ENCODE data around the gene SH2B2. TPM values are rescaled to one million over a fixed set of nuclear protein-coding genes. Genes with fewer than 3 reads are reported as not detected.
"Not testable (repeated sequence)": the region's sequence is repeated elsewhere in the genome, so short reads cannot be mapped to it uniquely, and the experiment has no call there.

The SH2B2 gene
- total and polyA plus RNA-seq, 4 donors, result 0.65 to 1.4 (median 1.0) TPM; not detected in 1

GRCh38 chr7:102323914-102324195, 37.2 kb downstream of the SH2B2 start:
- Histone ChIP-seq H3K9me3 (ENCODE audit: control insufficient read depth in 4 of 4, low read length in 3 of 4) (no peaks in the 10 kb centered on the region), H3K9ac (ENCODE audit: low read depth in 1 of 2, low read length in 2 of 2) (no peak overlapping the region), H3K36me3 (ENCODE audit: control insufficient read depth in 4 of 4, insufficient read depth in 3 of 4, low read depth in 1 of 4, low read length in 3 of 4) (no peaks in the 10 kb centered on the region), H3K4me3 (ENCODE audit: low read depth in 1 of 3, low read length in 3 of 3) (no peak overlapping the region), H3K4me1 (ENCODE audit: control insufficient read depth in 4 of 4, insufficient read depth in 4 of 4, low read length in 3 of 4) (no peaks in the 10 kb centered on the region), H3K27me3 (ENCODE audit: control insufficient read depth in 4 of 4, insufficient read depth in 4 of 4, low read length in 3 of 4) (no peaks in the 10 kb centered on the region), H3K27ac (ENCODE audit: low read depth in 1 of 2, low read length in 2 of 2) (no peak overlapping the region)
- 85% methylated on average over 5 of the region's 5 CpGs for WGBS
- TF ChIP-seq HNF4A (conservative IDR thresholded peaks at IDR 0.05), result no peak
- no peak for TF ChIP-seq NR2F2 (IDR thresholded peaks at IDR 0.05)
- TF ChIP-seq RXRA (IDR thresholded peaks at IDR 0.05), result no peak
- no peak for DNase-seq (ENCODE audit: low spot score)

- H3K9ac ChIP-seq (ENCODE audit: low read depth in 1 of 2, low read length in 2 of 2); H3K27ac ChIP-seq (ENCODE audit: low read depth in 1 of 2, low read length in 2 of 2); DNase-seq (ENCODE audit: low spot score); H3K4me1 ChIP-seq (ENCODE audit: control insufficient read depth in 4 of 4, insufficient read depth in 4 of 4, low read length in 3 of 4); H3K36me3 ChIP-seq (ENCODE audit: control insufficient read depth in 4 of 4, insufficient read depth in 3 of 4, low read depth in 1 of 4, low read length in 3 of 4); H3K9me3 ChIP-seq (ENCODE audit: control insufficient read depth in 4 of 4, low read length in 3 of 4); H3K4me3 ChIP-seq (ENCODE audit: low read depth in 1 of 3, low read length in 3 of 3); H3K27me3 ChIP-seq (ENCODE audit: control insufficient read depth in 4 of 4, insufficient read depth in 4 of 4, low read length in 3 of 4): not testable (repeated sequence)
- WGBS, result 93% methylated on average over 11 of the region's 11 CpGs
Observed at GRCh38 chr7:102325106-102325505, 38.4 kb downstream of the SH2B2 start.

- H3K27ac ChIP-seq (ENCODE audit: low read depth in 1 of 2, low read length in 2 of 2), result no peak overlapping the region
Observed at GRCh38 chr7:102326157-102326889, 39.7 kb downstream of the SH2B2 start.

DNA sequence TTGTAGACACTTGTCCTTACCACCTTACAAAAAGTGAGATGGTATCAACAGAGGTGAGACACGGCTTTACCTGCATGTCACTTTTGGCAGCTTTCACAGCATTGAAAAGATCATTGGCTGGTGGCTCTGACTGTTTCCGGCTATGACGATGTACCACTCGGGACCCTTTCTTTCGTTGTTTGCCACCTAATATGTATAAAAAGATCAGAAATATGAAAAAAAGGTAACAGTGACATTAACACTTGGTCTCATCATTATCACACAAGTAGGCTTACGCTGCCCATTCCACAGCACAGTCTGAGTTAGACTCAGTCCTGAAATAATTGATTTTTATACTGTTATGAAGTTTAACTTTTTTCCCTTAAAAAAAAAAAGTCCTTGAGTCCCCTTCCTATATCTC, 40.5 kb downstream of the SH2B2 start:
- H3K4me3 ChIP-seq (ENCODE audit: low read depth in 1 of 3, low read length in 3 of 3); DNase-seq (ENCODE audit: low spot score): not testable (repeated sequence)

More at GRCh38 chr7:102326157-102326889, 39.7 kb downstream of the SH2B2 start:
- DNase-seq (ENCODE audit: low spot score), result no peak
- no peak overlapping the region for H3K9ac ChIP-seq (ENCODE audit: low read depth in 1 of 2, low read length in 2 of 2)
- H3K9me3 ChIP-seq (ENCODE audit: control insufficient read depth in 4 of 4, low read length in 3 of 4), result no peaks in the 10 kb centered on the region
- no peak overlapping the region for H3K4me3 ChIP-seq (ENCODE audit: low read depth in 1 of 3, low read length in 3 of 3)
- no peaks in the 10 kb centered on the region for H3K4me1 ChIP-seq (ENCODE audit: control insufficient read depth in 4 of 4, insufficient read depth in 4 of 4, low read length in 3 of 4)
- whole genome bisulfite sequencing, result 88% methylated on average over 11 of the region's 11 CpGs
- no peaks in the 10 kb centered on the region for H3K36me3 ChIP-seq (ENCODE audit: control insufficient read depth in 4 of 4, insufficient read depth in 3 of 4, low read depth in 1 of 4, low read length in 3 of 4)
- H3K27me3 ChIP-seq (ENCODE audit: control insufficient read depth in 4 of 4, insufficient read depth in 4 of 4, low read length in 3 of 4), result no peaks in the 10 kb centered on the region
- TF ChIP-seq, protein P1, sequence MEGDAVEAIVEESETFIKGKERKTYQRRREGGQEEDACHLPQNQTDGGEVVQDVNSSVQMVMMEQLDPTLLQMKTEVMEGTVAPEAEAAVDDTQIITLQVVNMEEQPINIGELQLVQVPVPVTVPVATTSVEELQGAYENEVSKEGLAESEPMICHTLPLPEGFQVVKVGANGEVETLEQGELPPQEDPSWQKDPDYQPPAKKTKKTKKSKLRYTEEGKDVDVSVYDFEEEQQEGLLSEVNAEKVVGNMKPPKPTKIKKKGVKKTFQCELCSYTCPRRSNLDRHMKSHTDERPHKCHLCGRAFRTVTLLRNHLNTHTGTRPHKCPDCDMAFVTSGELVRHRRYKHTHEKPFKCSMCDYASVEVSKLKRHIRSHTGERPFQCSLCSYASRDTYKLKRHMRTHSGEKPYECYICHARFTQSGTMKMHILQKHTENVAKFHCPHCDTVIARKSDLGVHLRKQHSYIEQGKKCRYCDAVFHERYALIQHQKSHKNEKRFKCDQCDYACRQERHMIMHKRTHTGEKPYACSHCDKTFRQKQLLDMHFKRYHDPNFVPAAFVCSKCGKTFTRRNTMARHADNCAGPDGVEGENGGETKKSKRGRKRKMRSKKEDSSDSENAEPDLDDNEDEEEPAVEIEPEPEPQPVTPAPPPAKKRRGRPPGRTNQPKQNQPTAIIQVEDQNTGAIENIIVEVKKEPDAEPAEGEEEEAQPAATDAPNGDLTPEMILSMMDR (IDR thresholded peaks at IDR 0.05; ENCODE audit: low read depth, low read length, missing input control), result no peak
- TF ChIP-seq REST (IDR thresholded peaks at IDR 0.05) (no peak), FOXA1 (IDR thresholded peaks at IDR 0.05) (no peak), GABPA (IDR thresholded peaks at IDR 0.05 in 1 of 2, conservative IDR thresholded peaks at IDR 0.05 in 1 of 2) (no peak), YY1 (IDR thresholded peaks at IDR 0.05) (no peak)

DNA sequence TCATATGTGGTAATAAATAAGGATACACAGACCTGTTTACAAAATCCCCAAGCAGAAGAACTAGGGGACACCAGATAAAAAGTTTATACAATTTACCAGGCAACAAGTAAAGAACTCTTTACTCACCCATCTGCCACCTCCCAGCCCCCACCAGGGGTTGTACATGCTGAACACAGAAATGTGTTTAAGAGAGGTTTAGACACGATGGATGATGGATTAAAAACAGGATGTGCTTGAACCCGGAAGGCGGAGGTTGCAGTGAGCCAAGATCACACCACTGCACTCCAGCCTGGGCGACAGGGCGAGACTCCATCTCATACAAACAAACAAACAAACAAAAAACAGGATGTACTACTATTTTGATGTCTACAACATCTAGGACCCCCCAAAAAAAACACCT, 42.2 kb downstream of the SH2B2 start:
- not testable (repeated sequence) for H3K27ac ChIP-seq (ENCODE audit: low read depth in 1 of 2, low read length in 2 of 2); H3K4me1 ChIP-seq (ENCODE audit: control insufficient read depth in 4 of 4, insufficient read depth in 4 of 4, low read length in 3 of 4); H3K27me3 ChIP-seq (ENCODE audit: control insufficient read depth in 4 of 4, insufficient read depth in 4 of 4, low read length in 3 of 4); H3K4me3 ChIP-seq (ENCODE audit: low read depth in 1 of 3, low read length in 3 of 3); H3K36me3 ChIP-seq (ENCODE audit: control insufficient read depth in 4 of 4, insufficient read depth in 3 of 4, low read depth in 1 of 4, low read length in 3 of 4); H3K9me3 ChIP-seq (ENCODE audit: control insufficient read depth in 4 of 4, low read length in 3 of 4); H3K9ac ChIP-seq (ENCODE audit: low read depth in 1 of 2, low read length in 2 of 2); DNase-seq (ENCODE audit: low spot score)
- WGBS, result 71% methylated on average over 4 of the region's 5 CpGs

More for the DNA sequence above, 40.5 kb downstream of the SH2B2 start:
- not testable (repeated sequence) for H3K4me1 ChIP-seq (ENCODE audit: control insufficient read depth in 4 of 4, insufficient read depth in 4 of 4, low read length in 3 of 4); H3K9me3 ChIP-seq (ENCODE audit: control insufficient read depth in 4 of 4, low read length in 3 of 4); H3K27ac ChIP-seq (ENCODE audit: low read depth in 1 of 2, low read length in 2 of 2); H3K9ac ChIP-seq (ENCODE audit: low read depth in 1 of 2, low read length in 2 of 2); H3K36me3 ChIP-seq (ENCODE audit: control insufficient read depth in 4 of 4, insufficient read depth in 3 of 4, low read depth in 1 of 4, low read length in 3 of 4); H3K27me3 ChIP-seq (ENCODE audit: control insufficient read depth in 4 of 4, insufficient read depth in 4 of 4, low read length in 3 of 4)
- 81% methylated on average over 6 of the region's 6 CpGs for WGBS

GRCh38 chr7:102329366-102329765, 42.7 kb downstream of the SH2B2 start:
- H3K4me1 ChIP-seq (ENCODE audit: control insufficient read depth in 4 of 4, insufficient read depth in 4 of 4, low read length in 3 of 4); H3K27me3 ChIP-seq (ENCODE audit: control insufficient read depth in 4 of 4, insufficient read depth in 4 of 4, low read length in 3 of 4); H3K27ac ChIP-seq (ENCODE audit: low read depth in 1 of 2, low read length in 2 of 2); H3K9me3 ChIP-seq (ENCODE audit: control insufficient read depth in 4 of 4, low read length in 3 of 4); DNase-seq (ENCODE audit: low spot score); H3K36me3 ChIP-seq (ENCODE audit: control insufficient read depth in 4 of 4, insufficient read depth in 3 of 4, low read depth in 1 of 4, low read length in 3 of 4); H3K9ac ChIP-seq (ENCODE audit: low read depth in 1 of 2, low read length in 2 of 2); H3K4me3 ChIP-seq (ENCODE audit: low read depth in 1 of 3, low read length in 3 of 3): not testable (repeated sequence)
- 74% methylated on average over 9 of the region's 9 CpGs for WGBS
